Mesenchymal stem cell (in vitro differentiated cells and primary cell): ENCODE data around the gene OPCML.

Experiments used
- DNase-seq: peaks from one replicate; pipeline ENCODE4 v3.0.0-alpha.2; 2013
- H2AFZ ChIP-seq: one replicate; pipeline ENCODE4 v1.6.1; 2013; ENCODE audit warnings: low read depth, mild to moderate bottlenecking, control low read depth, inconsistent platforms, low read length, moderate library complexity
- H2AK5ac ChIP-seq: 2 replicates; pipeline ENCODE4 v1.6.1; 2013; ENCODE audit warnings: low read length, moderate library complexity, mild to moderate bottlenecking, inconsistent platforms; ENCODE audit not compliant: severe bottlenecking
- H2BK120ac ChIP-seq: one replicate; pipeline ENCODE4 v1.6.1; 2013; ENCODE audit warnings: low read depth, mild to moderate bottlenecking, inconsistent platforms, low read length, moderate library complexity
- H2BK12ac ChIP-seq, 2 experiments: one replicate each; pipeline ENCODE4 v1.6.1; 2013; ENCODE audit warnings: inconsistent platforms in 2 of 2, low read length in 2 of 2, mild to moderate bottlenecking in 2 of 2, moderate library complexity in 2 of 2, control low read depth in 1 of 2
- H2BK15ac ChIP-seq: one replicate; pipeline ENCODE4 v1.6.1; 2013; ENCODE audit warnings: mild to moderate bottlenecking, low read depth, inconsistent platforms; ENCODE audit not compliant: poor library complexity, severe bottlenecking
- H2BK5ac ChIP-seq: 2 replicates; pipeline ENCODE4 v1.6.1; 2013; ENCODE audit warnings: low read depth, mild to moderate bottlenecking, low read length, control low read depth, inconsistent platforms; ENCODE audit not compliant: poor library complexity, severe bottlenecking
- H3K14ac ChIP-seq, 2 experiments: one replicate each; pipeline ENCODE4 v1.6.1; 2013; ENCODE audit warnings: inconsistent platforms in 2 of 2, low read length in 2 of 2, control low read depth in 1 of 2, mild to moderate bottlenecking in 1 of 2, moderate library complexity in 1 of 2
- H3K18ac ChIP-seq, 2 experiments: one replicate each; pipeline ENCODE4 v1.6.1; 2013; ENCODE audit warnings: inconsistent platforms in 2 of 2, low read length in 2 of 2, control low read depth in 1 of 2, low read depth in 1 of 2, mild to moderate bottlenecking in 1 of 2
- H3K23ac ChIP-seq, 2 experiments: one replicate each; pipeline ENCODE4 v1.6.1; 2013; ENCODE audit warnings: inconsistent platforms in 2 of 2, low read length in 2 of 2, mild to moderate bottlenecking in 2 of 2, moderate library complexity in 2 of 2, control low read depth in 1 of 2
- H3K27ac ChIP-seq: 2 replicates; pipeline ENCODE4 v1.5.1; 2013; ENCODE audit warnings: mild to moderate bottlenecking, moderate library complexity, low read length, control low read depth, inconsistent platforms; ENCODE audit not compliant: poor library complexity, severe bottlenecking
- H3K27me3 ChIP-seq, 2 experiments: 2 replicates each; pipeline versions ENCODE4 v1.6.1 to v1.7.0; 2013; ENCODE audit warnings: low read length in 2 of 2, mild to moderate bottlenecking in 2 of 2, moderate library complexity in 2 of 2, control low read depth in 1 of 2, inconsistent platforms in 1 of 2; ENCODE audit not compliant: control insufficient read depth in 1 of 2, insufficient read depth in 1 of 2
- H3K36me3 ChIP-seq, 2 experiments: 2 replicates each; pipeline versions ENCODE4 v1.6.1 to v1.7.0; 2013; ENCODE audit warnings: low read length in 2 of 2, control low read depth in 1 of 2, inconsistent platforms in 1 of 2, low read depth in 1 of 2, mild to moderate bottlenecking in 1 of 2; ENCODE audit not compliant: insufficient read depth in 2 of 2, control insufficient read depth in 1 of 2
- H3K4ac ChIP-seq, 2 experiments: one replicate each; pipeline ENCODE4 v1.6.1; 2013; ENCODE audit warnings: inconsistent platforms in 2 of 2, low read length in 2 of 2, mild to moderate bottlenecking in 2 of 2, moderate library complexity in 2 of 2, control low read depth in 1 of 2, low read depth in 1 of 2
- H3K4me1 ChIP-seq: 2 replicates; pipeline ENCODE4 v1.6.1; 2013; ENCODE audit warnings: low read depth, low read length, control low read depth; ENCODE audit not compliant: control insufficient read depth, insufficient read depth
- H3K4me2 ChIP-seq: 2 replicates; pipeline ENCODE4 v1.6.1; 2013; ENCODE audit warnings: low read length, mild to moderate bottlenecking, inconsistent platforms; ENCODE audit not compliant: poor library complexity, severe bottlenecking
- H3K4me3 ChIP-seq, 2 experiments: 2 replicates each; pipeline versions ENCODE4 v1.5.1 to v1.7.0; 2013; ENCODE audit warnings: low read length in 2 of 2, mild to moderate bottlenecking in 2 of 2, control low read depth in 1 of 2, low read depth in 1 of 2; ENCODE audit not compliant: insufficient read depth in 1 of 2
- H3K79me1 ChIP-seq: replicated peaks from 2 replicates; pipeline ENCODE4 v1.6.1; 2013; ENCODE audit warnings: mild to moderate bottlenecking, control low read depth, low read length, inconsistent platforms; ENCODE audit not compliant: poor library complexity, severe bottlenecking
- H3K9ac ChIP-seq: 2 replicates; pipeline ENCODE4 v1.7.0; 2013; ENCODE audit warnings: mild to moderate bottlenecking, low read length, moderate library complexity
- H3K9me3 ChIP-seq: 2 replicates; pipeline ENCODE4 v1.7.0; 2013; ENCODE audit warnings: mild to moderate bottlenecking, low read length; ENCODE audit not compliant: control insufficient read depth
- H4K8ac ChIP-seq: one replicate; pipeline ENCODE4 v1.6.1; 2013; ENCODE audit warnings: inconsistent platforms, mild to moderate bottlenecking, low read length, moderate library complexity
- H4K91ac ChIP-seq: one replicate; pipeline ENCODE4 v1.6.1; 2013; ENCODE audit warnings: mild to moderate bottlenecking, low read length, inconsistent platforms
- WGBS: methylation state at CpG from one replicate; pipeline ENCODE4 v1.1.7; 2013; ENCODE audit warnings: mixed read lengths; 5-methylcytosine and 5-hydroxymethylcytosine counted together

OPCML gene

GRCh38 chr11:133227632-133228111, 304.6 kb downstream of the OPCML start:
- no peaks in the 10 kb centered on the region for H3K79me1 ChIP-seq
- no peak overlapping the region for H4K91ac ChIP-seq
- no peak overlapping the region for H3K9ac ChIP-seq
- no peaks in the 10 kb centered on the region for H3K36me3 ChIP-seq
- H3K4me1 ChIP-seq, result no peaks in the 10 kb centered on the region
- no peak overlapping the region for H3K4me2 ChIP-seq
- no peaks in the 10 kb centered on the region for H3K27me3 ChIP-seq
- no peak overlapping the region for H3K4me3 ChIP-seq
- H3K18ac ChIP-seq, result no peak overlapping the region
- no peak overlapping the region for H2AK5ac ChIP-seq
- no peak for DNase-seq
- no peak overlapping the region for H2AFZ ChIP-seq
- H4K8ac ChIP-seq, result no peak overlapping the region
- no peak overlapping the region for H3K14ac ChIP-seq
- no peak overlapping the region for H3K27ac ChIP-seq
- no peak overlapping the region for H2BK12ac ChIP-seq
- no peak overlapping the region for H2BK120ac ChIP-seq
- no peaks in the 10 kb centered on the region for H3K9me3 ChIP-seq
- no peak overlapping the region for H2BK15ac ChIP-seq
- H3K23ac ChIP-seq, result no peak overlapping the region
- H3K4ac ChIP-seq, result no peak overlapping the region
- 67% methylated on average over 9 of the region's 9 CpGs for WGBS
- no peak overlapping the region for H2BK5ac ChIP-seq

GRCh38 chr11:133224271-133224670, 308.0 kb downstream of the OPCML start:
- Histone ChIP-seq H3K4me2 (no peak overlapping the region), H3K4me1 (no peaks in the 10 kb centered on the region), H3K4ac (no peak overlapping the region), H4K8ac (no peak overlapping the region), H3K27me3 (peaks cover 0 to 2% of the 10 kb centered on the region in 2 experiments), H3K23ac (no peak overlapping the region), H2BK15ac (no peak overlapping the region), H3K79me1 (no peaks in the 10 kb centered on the region), H3K27ac (no peak overlapping the region), H3K9ac (no peak overlapping the region), H2BK12ac (no peak overlapping the region), H2BK5ac (peak overlapping the region; percentile 5), H3K4me3 (no peak overlapping the region), H2AFZ (no peak overlapping the region), H2AK5ac (no peak overlapping the region), H3K9me3 (no peaks in the 10 kb centered on the region), H3K14ac (no peak overlapping the region), H4K91ac (no peak overlapping the region), H2BK120ac (no peak overlapping the region), H3K18ac (no peak overlapping the region), H3K36me3 (no peaks in the 10 kb centered on the region)
- DNase-seq, result no peak
- WGBS, result 89% methylated on average over 4 of the region's 5 CpGs

GRCh38 chr11:133222425-133223330, 309.6 kb downstream of the OPCML start:
- no peak overlapping the region for H3K23ac ChIP-seq
- H3K4ac ChIP-seq, result no peak overlapping the region
- H3K36me3 ChIP-seq, result no peaks in the 10 kb centered on the region
- no peaks in the 10 kb centered on the region for H3K79me1 ChIP-seq
- H2BK15ac ChIP-seq, result no peak overlapping the region
- H3K18ac ChIP-seq, result no peak overlapping the region
- H2AK5ac ChIP-seq, result no peak overlapping the region
- H2BK5ac ChIP-seq, result no peak overlapping the region
- DNase-seq, result no peak
- H4K91ac ChIP-seq, result no peak overlapping the region
- H3K27ac ChIP-seq, result no peak overlapping the region
- no peak overlapping the region for H2BK120ac ChIP-seq
- H3K14ac ChIP-seq, result no peak overlapping the region
- no peak overlapping the region for H3K4me2 ChIP-seq
- peaks cover 0 to 2% of the 10 kb centered on the region in 2 experiments for H3K27me3 ChIP-seq
- no peak overlapping the region for H3K4me3 ChIP-seq
- no peak overlapping the region for H3K9ac ChIP-seq
- H2BK12ac ChIP-seq, result no peak overlapping the region
- no peaks in the 10 kb centered on the region for H3K4me1 ChIP-seq
- H2AFZ ChIP-seq, result no peak overlapping the region
- H4K8ac ChIP-seq, result no peak overlapping the region
- no peaks in the 10 kb centered on the region for H3K9me3 ChIP-seq
- 31% methylated on average over 11 of the region's 13 CpGs for WGBS

GRCh38 chr11:133219543-133219942, 312.8 kb downstream of the OPCML start:
- no peak overlapping the region for H3K23ac ChIP-seq
- no peak overlapping the region for H3K4me2 ChIP-seq
- H3K18ac ChIP-seq, result no peak overlapping the region
- no peak overlapping the region for H4K91ac ChIP-seq
- peaks cover 0 to 2% of the 10 kb centered on the region in 2 experiments for H3K27me3 ChIP-seq
- no peaks in the 10 kb centered on the region for H3K79me1 ChIP-seq
- H2BK12ac ChIP-seq, result no peak overlapping the region
- no peak overlapping the region for H2AK5ac ChIP-seq
- no peak overlapping the region for H2BK15ac ChIP-seq
- 80% methylated on average over 3 of the region's 4 CpGs for WGBS
- H3K4me3 ChIP-seq, result no peak overlapping the region
- H2BK5ac ChIP-seq, result no peak overlapping the region
- no peak overlapping the region for H2BK120ac ChIP-seq
- DNase-seq, result no peak
- no peak overlapping the region for H3K14ac ChIP-seq
- H3K36me3 ChIP-seq, result no peaks in the 10 kb centered on the region
- no peaks in the 10 kb centered on the region for H3K4me1 ChIP-seq
- H2AFZ ChIP-seq, result no peak overlapping the region
- H3K9ac ChIP-seq, result no peak overlapping the region
- H4K8ac ChIP-seq, result no peak overlapping the region
- H3K9me3 ChIP-seq, result no peaks in the 10 kb centered on the region
- no peak overlapping the region for H3K27ac ChIP-seq
- no peak overlapping the region for H3K4ac ChIP-seq
